Measurements from ENCODE around the gene PRDM16.

GRCh38 chr1:3348196-3348865 lies 279.3 kb downstream of the PRDM16 start:
- TF ChIP-seq CTCF (IDR thresholded peaks at IDR 0.05) (no peak), POLR2A (IDR thresholded peaks at IDR 0.05) (no peak)

Measured in thyroid gland (tissue), 4 donors.